ENCODE data around the gene KDM4B. TPM values are rescaled to one million over a fixed set of nuclear protein-coding genes. Genes with fewer than 3 reads are reported as not detected.

Gene KDM4B
- total and polyA plus RNA-seq, 3 donors from 2014 or later, result 33.3 to 72.7 (median 67.7) TPM

- no peak overlapping the region for H3K4me3 ChIP-seq
- H3K27ac ChIP-seq, result no peak overlapping the region
- TF ChIP-seq POLR2A (IDR thresholded peaks at IDR 0.05), result no peak
- TF ChIP-seq CTCF (IDR thresholded peaks at IDR 0.05), result no peak
- H3K9me3 ChIP-seq, result no peaks in the 10 kb centered on the region
- no peaks in the 10 kb centered on the region for H3K27me3 ChIP-seq
- no peaks in the 10 kb centered on the region for H3K36me3 ChIP-seq (ENCODE audit: low read depth, missing control alignments)
- intact Hi-C loops (cut with DNase I; ENCODE audit: low total_unique reads), result no loop called here
- no peak for DNase-seq
- no peaks in the 10 kb centered on the region for H3K4me1 ChIP-seq
- 87 to 100% methylated on average over 3 to 36 of the region's 36 CpGs for WGBS, 2 donors
Measured at GRCh38 chr19:5141850-5142724, 173.2 kb downstream of the KDM4B start.

GRCh38 chr19:5142725-5143097 is 173.8 kb downstream of the KDM4B start:
- Histone ChIP-seq H3K36me3 (ENCODE audit: low read depth, missing control alignments) (no peaks in the 10 kb centered on the region), H3K27ac (no peak overlapping the region), H3K27me3 (no peaks in the 10 kb centered on the region), H3K9me3 (no peaks in the 10 kb centered on the region), H3K4me1 (no peaks in the 10 kb centered on the region), H3K4me3 (no peak overlapping the region)
- TF ChIP-seq CTCF (IDR thresholded peaks at IDR 0.05), result no peak
- TF ChIP-seq POLR2A (IDR thresholded peaks at IDR 0.05), result no peak
- 93 to 95% methylated on average over 19 to 22 of the region's 22 CpGs for WGBS, 2 donors
- DNase-seq, result no peak
- intact Hi-C loops (cut with DNase I; ENCODE audit: low total_unique reads), result no loop called here

- intact Hi-C loops (cut with DNase I; ENCODE audit: low total_unique reads), result no loop called here
- Histone ChIP-seq H3K36me3 (ENCODE audit: low read depth, missing control alignments) (no peaks in the 10 kb centered on the region), H3K27me3 (no peaks in the 10 kb centered on the region), H3K9me3 (no peaks in the 10 kb centered on the region), H3K27ac (no peak overlapping the region), H3K4me1 (no peaks in the 10 kb centered on the region), H3K4me3 (no peak overlapping the region)
- 91 to 93% methylated on average over 17 to 51 of the region's 51 CpGs for WGBS, 2 donors
- DNase-seq, result no peak
- TF ChIP-seq CTCF (IDR thresholded peaks at IDR 0.05), result no peak
- TF ChIP-seq POLR2A (IDR thresholded peaks at IDR 0.05), result no peak
Measured at GRCh38 chr19:5143471-5144411, 174.8 kb downstream of the KDM4B start.

- Histone ChIP-seq H3K27ac (no peak overlapping the region), H3K4me1 (no peaks in the 10 kb centered on the region), H3K27me3 (no peaks in the 10 kb centered on the region), H3K4me3 (no peak overlapping the region), H3K36me3 (ENCODE audit: low read depth, missing control alignments) (no peaks in the 10 kb centered on the region), H3K9me3 (no peaks in the 10 kb centered on the region)
- no peak for TF ChIP-seq CTCF (IDR thresholded peaks at IDR 0.05)
- TF ChIP-seq POLR2A (IDR thresholded peaks at IDR 0.05), result no peak
- WGBS, 2 donors, result 93 to 96% methylated on average over 16 to 23 of the region's 23 CpGs
- no peak for DNase-seq
- intact Hi-C loops (cut with DNase I; ENCODE audit: low total_unique reads), result no loop called here
Measured at GRCh38 chr19:5144545-5145179, 175.7 kb downstream of the KDM4B start.
